Measurements from ENCODE around the gene NOC4L. TPM values are rescaled to one million over a fixed set of nuclear protein-coding genes. Genes with fewer than 3 reads are reported as not detected.
"Not testable (repeated sequence)": the region's sequence is repeated elsewhere in the genome, so short reads cannot be mapped to it uniquely, and the experiment has no call there.

NOC4L gene
- total RNA-seq, 1 donor from 2014 or later, result 15.8 TPM

GRCh38 chr12:132191715-132192553, 47.7 kb downstream of the NOC4L start:
- Histone ChIP-seq H3K4me1 (peaks cover 10% of the 10 kb centered on the region), H3K9me3 (peaks cover 3% of the 10 kb centered on the region), H3K36me3 (no peaks in the 10 kb centered on the region), H3K27ac (no peak overlapping the region), H3K27me3 (ENCODE audit: low read depth) (peaks cover 4% of the 10 kb centered on the region), H3K4me3 (no peak overlapping the region)
- intact Hi-C loops (cut with DNase I), result no loop called here
- ATAC-seq (no peak), DNase-seq (no peak)
- no peak for TF ChIP-seq CTCF (IDR thresholded peaks at IDR 0.05)

- Histone ChIP-seq H3K27ac (no peak overlapping the region), H3K9me3 (peaks cover 3% of the 10 kb centered on the region), H3K4me3 (no peak overlapping the region), H3K36me3 (no peaks in the 10 kb centered on the region), H3K4me1 (peaks cover 10% of the 10 kb centered on the region), H3K27me3 (ENCODE audit: low read depth) (peaks cover 4% of the 10 kb centered on the region)
- DNase-seq (no peak), ATAC-seq (no peak)
- peak; percentile 13 for TF ChIP-seq CTCF (IDR thresholded peaks at IDR 0.05)
- intact Hi-C loops (cut with DNase I), result no loop called here
Observed at GRCh38 chr12:132194056-132194455, 49.8 kb downstream of the NOC4L start.

GRCh38 chr12:132194556-132194955, 50.3 kb downstream of the NOC4L start:
- no peak overlapping the region for H3K4me3 ChIP-seq
- ATAC-seq, result no peak
- intact Hi-C loops (cut with DNase I), result no loop called here
- no peak overlapping the region for H3K27ac ChIP-seq
- no peak for DNase-seq
- H3K4me1 ChIP-seq, result peaks cover 10% of the 10 kb centered on the region
- peaks cover 3% of the 10 kb centered on the region for H3K9me3 ChIP-seq
- peaks cover 4% of the 10 kb centered on the region for H3K27me3 ChIP-seq (ENCODE audit: low read depth)
- H3K36me3 ChIP-seq, result no peaks in the 10 kb centered on the region
- no peak for TF ChIP-seq CTCF (IDR thresholded peaks at IDR 0.05)

GRCh38 chr12:132195242-132195641, 51.0 kb downstream of the NOC4L start:
- H3K9me3 ChIP-seq; H3K4me1 ChIP-seq; H3K36me3 ChIP-seq; ATAC-seq; DNase-seq; H3K4me3 ChIP-seq; H3K27ac ChIP-seq; intact Hi-C loops (cut with DNase I); H3K27me3 ChIP-seq (ENCODE audit: low read depth): not testable (repeated sequence)

- no peak for TF ChIP-seq CTCF (IDR thresholded peaks at IDR 0.05)
- peaks cover 3% of the 10 kb centered on the region for H3K9me3 ChIP-seq
- ATAC-seq, result no peak
- H3K4me1 ChIP-seq, result no peaks in the 10 kb centered on the region
- H3K36me3 ChIP-seq, result no peaks in the 10 kb centered on the region
- intact Hi-C loops (cut with DNase I), result no loop called here
- DNase-seq, result no peak
- no peak overlapping the region for H3K4me3 ChIP-seq
- no peak overlapping the region for H3K27ac ChIP-seq
- no peaks in the 10 kb centered on the region for H3K27me3 ChIP-seq (ENCODE audit: low read depth)
Observed at GRCh38 chr12:132196038-132196872, 52.0 kb downstream of the NOC4L start.
